Measurements from ENCODE around the gene DAGLA. TPM values are rescaled to one million over a fixed set of nuclear protein-coding genes. Genes with fewer than 3 reads are reported as not detected.

Gene DAGLA
- total and polyA plus RNA-seq, 2 of the 13 experiments (the other 11 are each of a cell fraction or from before 2014, with no cell fraction given): 2.6 to 3.9 TPM

GRCh38 chr11:61679893-61680621 lies at the start of gene DAGLA (continued):
- TF ChIP-seq, protein P1, sequence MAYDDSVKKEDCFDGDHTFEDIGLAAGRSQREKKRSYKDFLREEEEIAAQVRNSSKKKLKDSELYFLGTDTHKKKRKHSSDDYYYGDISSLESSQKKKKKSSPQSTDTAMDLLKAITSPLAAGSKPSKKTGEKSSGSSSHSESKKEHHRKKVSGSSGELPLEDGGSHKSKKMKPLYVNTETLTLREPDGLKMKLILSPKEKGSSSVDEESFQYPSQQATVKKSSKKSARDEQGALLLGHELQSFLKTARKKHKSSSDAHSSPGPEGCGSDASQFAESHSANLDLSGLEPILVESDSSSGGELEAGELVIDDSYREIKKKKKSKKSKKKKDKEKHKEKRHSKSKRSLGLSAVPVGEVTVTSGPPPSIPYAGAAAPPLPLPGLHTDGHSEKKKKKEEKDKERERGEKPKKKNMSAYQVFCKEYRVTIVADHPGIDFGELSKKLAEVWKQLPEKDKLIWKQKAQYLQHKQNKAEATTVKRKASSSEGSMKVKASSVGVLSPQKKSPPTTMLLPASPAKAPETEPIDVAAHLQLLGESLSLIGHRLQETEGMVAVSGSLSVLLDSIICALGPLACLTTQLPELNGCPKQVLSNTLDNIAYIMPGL (CRISPR knock-in tag; IDR thresholded peaks at IDR 0.05; ENCODE audit: borderline replicate concordance in 1 of 2, low read depth in 1 of 2): peak; percentile 69 to 76; a peak in 2 of 4 replicates
- no peak for TF ChIP-seq MED13 (CRISPR knock-in tag; IDR thresholded peaks at IDR 0.05)
- TF ChIP-seq NCOA2 (CRISPR knock-in tag; IDR thresholded peaks at IDR 0.05): 0 out of 2 replicates have a peak, but pooled peaks have one; percentile 17
- TF ChIP-seq HDAC1 (CRISPR knock-in tag; IDR thresholded peaks at IDR 0.05): peak; percentile 63
- no peak for TF ChIP-seq NR2F6 (IDR thresholded peaks at IDR 0.05)
- no peak for TF ChIP-seq NR2F6 (CRISPR knock-in tag; IDR thresholded peaks at IDR 0.05)
- TF ChIP-seq MBNL3 (CRISPR knock-in tag; conservative IDR thresholded peaks at IDR 0.05): no peak
- TF ChIP-seq MED8 (CRISPR knock-in tag; IDR thresholded peaks at IDR 0.05; ENCODE audit: insufficient replicate concordance): peak; percentile 21
- 0 out of 2 replicates have a peak, but pooled peaks have one; percentile 11 for TF ChIP-seq GATAD2A (CRISPR knock-in tag; IDR thresholded peaks at IDR 0.05)
- no peak for TF ChIP-seq ZNF652 (CRISPR knock-in tag; IDR thresholded peaks at IDR 0.05; ENCODE audit: borderline replicate concordance, low read depth)
- TF ChIP-seq POGK (CRISPR knock-in tag; conservative IDR thresholded peaks at IDR 0.05): peak; percentile 59; the same call in 1 of the 2 replicates
- TF ChIP-seq AKAP8 (CRISPR knock-in tag; IDR thresholded peaks at IDR 0.05): no peak
- no peak for TF ChIP-seq ZBTB39 (CRISPR knock-in tag; IDR thresholded peaks at IDR 0.05)
- 0 out of 2 replicates have a peak, but pooled peaks have one; percentile 23 for TF ChIP-seq ZSCAN21 (CRISPR knock-in tag; IDR thresholded peaks at IDR 0.05; ENCODE audit: borderline replicate concordance)
- TF ChIP-seq, protein P2, sequence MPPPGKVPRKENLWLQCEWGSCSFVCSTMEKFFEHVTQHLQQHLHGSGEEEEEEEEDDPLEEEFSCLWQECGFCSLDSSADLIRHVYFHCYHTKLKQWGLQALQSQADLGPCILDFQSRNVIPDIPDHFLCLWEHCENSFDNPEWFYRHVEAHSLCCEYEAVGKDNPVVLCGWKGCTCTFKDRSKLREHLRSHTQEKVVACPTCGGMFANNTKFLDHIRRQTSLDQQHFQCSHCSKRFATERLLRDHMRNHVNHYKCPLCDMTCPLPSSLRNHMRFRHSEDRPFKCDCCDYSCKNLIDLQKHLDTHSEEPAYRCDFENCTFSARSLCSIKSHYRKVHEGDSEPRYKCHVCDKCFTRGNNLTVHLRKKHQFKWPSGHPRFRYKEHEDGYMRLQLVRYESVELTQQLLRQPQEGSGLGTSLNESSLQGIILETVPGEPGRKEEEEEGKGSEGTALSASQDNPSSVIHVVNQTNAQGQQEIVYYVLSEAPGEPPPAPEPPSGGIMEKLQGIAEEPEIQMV (CRISPR knock-in tag; IDR thresholded peaks at IDR 0.05; ENCODE audit: low read depth): no peak
- TF ChIP-seq SPEN (CRISPR knock-in tag; IDR thresholded peaks at IDR 0.05; ENCODE audit: low read depth): peak; percentile 29; the same call in 1 of the 2 replicates
- no peak; the same call in 1 of the 2 replicates for TF ChIP-seq GFI1 (CRISPR knock-in tag; IDR thresholded peaks at IDR 0.05; ENCODE audit: borderline replicate concordance)
- TF ChIP-seq ATF7 (IDR thresholded peaks at IDR 0.05): no peak
- TF ChIP-seq ATF7 (CRISPR knock-in tag; IDR thresholded peaks at IDR 0.05): no peak
- no peak for TF ChIP-seq NR3C1 (CRISPR knock-in tag; IDR thresholded peaks at IDR 0.05)
- TF ChIP-seq BRD4 (CRISPR knock-in tag; IDR thresholded peaks at IDR 0.05): no peak
- TF ChIP-seq ZNF746 (CRISPR knock-in tag; IDR thresholded peaks at IDR 0.05): no peak
- TF ChIP-seq MYC (CRISPR knock-in tag; IDR thresholded peaks at IDR 0.05; ENCODE audit: borderline replicate concordance): no peak
- no peak for TF ChIP-seq CHD4 (IDR thresholded peaks at IDR 0.05; ENCODE audit: borderline replicate concordance, low read length)
